GM18951 (cell line): ENCODE data around the gene DAGLB.
"Not testable (repeated sequence)": the region's sequence is repeated elsewhere in the genome, so short reads cannot be mapped to it uniquely, and the experiment has no call there.

Experiments used
- POLR2A ChIP-seq: IDR thresholded peaks from 4 replicates; pipeline ENCODE4 v1.6.1; 2011; ENCODE audit warnings: mild to moderate bottlenecking; ENCODE audit not compliant: insufficient read length, insufficient read depth; ENCODE audit errors: extremely low read depth
- in situ Hi-C: fragments of 300-500 bp; cut with MboI; formaldehyde crosslinking; loops from one replicate; pipeline ENCODE4 v1.12.0; 2022; ENCODE audit warnings: low sequenced_read_pairs, mixed read lengths, inconsistent platforms; ENCODE audit not compliant: unreplicated experiment

The DAGLB gene

GRCh38 chr7:6480323-6480660, 32.5 kb upstream of the DAGLB start:
- in situ Hi-C loops, result no loop called here
- no peak for TF ChIP-seq POLR2A

GRCh38 chr7:6479067-6479466, 31.3 kb upstream of the DAGLB start:
- no peak for TF ChIP-seq POLR2A
- in situ Hi-C loops, result no loop called here

- TF ChIP-seq POLR2A, result no peak
- in situ Hi-C loops, result no loop called here
These were observed 30.4 kb upstream of the DAGLB start for GRCh38 chr7:6478186-6478585.

GRCh38 chr7:6477318-6477660, 29.5 kb upstream of the DAGLB start:
- in situ Hi-C loops, result no loop called here
- TF ChIP-seq POLR2A, result no peak

GRCh38 chr7:6476596-6477317, 29.0 kb upstream of the DAGLB start:
- in situ Hi-C loops, result no loop called here
- TF ChIP-seq POLR2A, result no peak

GRCh38 chr7:6475433-6476186, 27.9 kb upstream of the DAGLB start:
- in situ Hi-C loops, result no loop called here

GRCh38 chr7:6465862-6466261, 18.1 kb upstream of the DAGLB start:
- in situ Hi-C loops, result no loop called here
- TF ChIP-seq POLR2A, result no peak

More at GRCh38 chr7:6475433-6476186, 27.9 kb upstream of the DAGLB start:
- TF ChIP-seq POLR2A, result no peak

GRCh38 chr7:6463609-6464008, 15.9 kb upstream of the DAGLB start:
- in situ Hi-C loops, result not testable (repeated sequence)

GRCh38 chr7:6461946-6462550, 14.3 kb upstream of the DAGLB start:
- TF ChIP-seq POLR2A, result no peak
- in situ Hi-C loops, result no loop called here

GRCh38 chr7:6460990-6461584, 13.3 kb upstream of the DAGLB start:
- TF ChIP-seq POLR2A, result no peak
- in situ Hi-C loops, result no loop called here

- no peak for TF ChIP-seq POLR2A
These were observed 12.5 kb upstream of the DAGLB start for GRCh38 chr7:6460303-6460702.

GRCh38 chr7:6458676-6459075, 10.9 kb upstream of the DAGLB start:
- in situ Hi-C loops, result not testable (repeated sequence)

More at GRCh38 chr7:6460303-6460702, 12.5 kb upstream of the DAGLB start:
- in situ Hi-C loops, result no loop called here

GRCh38 chr7:6453734-6454133, 6.0 kb upstream of the DAGLB start:
- in situ Hi-C loops, result no loop called here

More at GRCh38 chr7:6453734-6454133, 6.0 kb upstream of the DAGLB start:
- no peak for TF ChIP-seq POLR2A
